ENCODE measurements around the gene RNF182.
"Not testable (repeated sequence)": the region's sequence is repeated elsewhere in the genome, so short reads cannot be mapped to it uniquely, and the experiment has no call there.

RNF182 gene

DNA sequence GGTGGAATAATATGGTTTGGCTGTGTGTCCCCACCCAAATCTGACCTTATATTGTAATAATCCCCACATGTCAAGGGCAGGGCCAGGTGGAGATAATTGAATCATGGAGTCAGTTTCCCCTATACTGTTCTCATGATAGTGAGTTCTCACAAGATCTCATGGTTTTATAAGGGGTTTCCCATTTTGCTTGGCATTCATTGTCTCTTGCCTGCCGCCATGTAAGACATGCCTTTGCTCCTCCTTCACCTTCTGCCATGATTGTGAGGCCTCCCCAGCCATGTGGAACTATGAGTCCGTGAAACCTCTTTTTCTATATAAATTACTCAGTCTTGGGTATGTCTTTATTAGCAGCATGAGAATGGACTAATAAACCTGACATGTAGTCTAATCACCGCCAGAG is 48.7 kb downstream of the RNF182 start:
- H3K9me3 ChIP-seq (ENCODE audit: control insufficient read depth in 1 of 2, low read length in 2 of 2); H3K36me3 ChIP-seq (ENCODE audit: control insufficient read depth in 1 of 2, insufficient read depth in 2 of 2, low read length in 2 of 2); H3K4me3 ChIP-seq (ENCODE audit: low read depth in 1 of 2, low read length in 2 of 2); H3K27ac ChIP-seq (ENCODE audit: low read length); H3K27me3 ChIP-seq (ENCODE audit: low read depth, low read length); H3K4me1 ChIP-seq (ENCODE audit: control insufficient read depth in 1 of 2, insufficient read depth in 2 of 2, low read length in 2 of 2): not testable (repeated sequence)

GRCh38 chr6:13978102-13978640 is 53.4 kb downstream of the RNF182 start:
- Histone ChIP-seq H3K36me3 (ENCODE audit: control insufficient read depth in 1 of 2, insufficient read depth in 2 of 2, low read length in 2 of 2) (no peaks in the 10 kb centered on the region), H3K27me3 (ENCODE audit: low read depth, low read length) (peaks cover 9% of the 10 kb centered on the region), H3K27ac (ENCODE audit: low read length) (no peak overlapping the region), H3K9me3 (ENCODE audit: control insufficient read depth in 1 of 2, low read length in 2 of 2) (no peaks in the 10 kb centered on the region), H3K4me3 (ENCODE audit: low read depth in 1 of 2, low read length in 2 of 2) (no peak overlapping the region), H3K4me1 (ENCODE audit: control insufficient read depth in 1 of 2, insufficient read depth in 2 of 2, low read length in 2 of 2) (no peaks in the 10 kb centered on the region)

GRCh38 chr6:13978787-13979186 is 54.0 kb downstream of the RNF182 start:
- H3K36me3 ChIP-seq (ENCODE audit: control insufficient read depth in 1 of 2, insufficient read depth in 2 of 2, low read length in 2 of 2): no peaks in the 10 kb centered on the region
- H3K27me3 ChIP-seq (ENCODE audit: low read depth, low read length): peaks cover 9% of the 10 kb centered on the region
- no peak overlapping the region for H3K27ac ChIP-seq (ENCODE audit: low read length)
- no peaks in the 10 kb centered on the region for H3K4me1 ChIP-seq (ENCODE audit: control insufficient read depth in 1 of 2, insufficient read depth in 2 of 2, low read length in 2 of 2)
- no peak overlapping the region for H3K4me3 ChIP-seq (ENCODE audit: low read depth in 1 of 2, low read length in 2 of 2)
- no peaks in the 10 kb centered on the region for H3K9me3 ChIP-seq (ENCODE audit: control insufficient read depth in 1 of 2, low read length in 2 of 2)

- no peak overlapping the region for H3K27ac ChIP-seq (ENCODE audit: low read length)
- H3K4me1 ChIP-seq (ENCODE audit: control insufficient read depth in 1 of 2, insufficient read depth in 2 of 2, low read length in 2 of 2): no peaks in the 10 kb centered on the region
- no peak overlapping the region for H3K4me3 ChIP-seq (ENCODE audit: low read depth in 1 of 2, low read length in 2 of 2)
- H3K36me3 ChIP-seq (ENCODE audit: control insufficient read depth in 1 of 2, insufficient read depth in 2 of 2, low read length in 2 of 2): no peaks in the 10 kb centered on the region
- H3K9me3 ChIP-seq (ENCODE audit: control insufficient read depth in 1 of 2, low read length in 2 of 2): no peaks in the 10 kb centered on the region
- peaks cover 9% of the 10 kb centered on the region for H3K27me3 ChIP-seq (ENCODE audit: low read depth, low read length)
These were observed 54.8 kb downstream of the RNF182 start for GRCh38 chr6:13979284-13980171.

DNA sequence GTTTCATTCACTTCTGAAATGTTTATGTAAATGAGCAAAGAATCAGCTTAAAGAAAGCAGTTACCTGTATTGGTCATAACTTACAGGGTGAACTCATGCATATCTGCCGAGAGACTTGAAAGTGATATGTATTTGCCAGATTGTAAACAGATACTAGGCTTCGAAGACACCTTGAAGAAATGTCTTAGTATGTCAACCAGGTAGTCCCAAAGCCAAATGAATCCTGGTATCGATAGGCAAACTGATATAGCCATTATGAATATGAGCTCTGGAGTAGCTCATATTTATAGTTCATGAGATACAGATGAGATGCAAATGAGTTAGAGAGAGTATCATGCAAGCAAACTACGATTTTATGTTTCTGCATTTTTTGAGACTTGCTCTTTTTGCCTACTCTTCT is 55.8 kb downstream of the RNF182 start:
- Histone ChIP-seq H3K27ac (ENCODE audit: low read length) (no peak overlapping the region), H3K27me3 (ENCODE audit: low read depth, low read length) (peaks cover 9% of the 10 kb centered on the region), H3K4me1 (ENCODE audit: control insufficient read depth in 1 of 2, insufficient read depth in 2 of 2, low read length in 2 of 2) (no peaks in the 10 kb centered on the region), H3K9me3 (ENCODE audit: control insufficient read depth in 1 of 2, low read length in 2 of 2) (no peaks in the 10 kb centered on the region), H3K4me3 (ENCODE audit: low read depth in 1 of 2, low read length in 2 of 2) (no peak overlapping the region), H3K36me3 (ENCODE audit: control insufficient read depth in 1 of 2, insufficient read depth in 2 of 2, low read length in 2 of 2) (no peaks in the 10 kb centered on the region)

- H3K4me3 ChIP-seq (ENCODE audit: low read depth in 1 of 2, low read length in 2 of 2): no peak overlapping the region
- no peaks in the 10 kb centered on the region for H3K4me1 ChIP-seq (ENCODE audit: control insufficient read depth in 1 of 2, insufficient read depth in 2 of 2, low read length in 2 of 2)
- no peaks in the 10 kb centered on the region for H3K36me3 ChIP-seq (ENCODE audit: control insufficient read depth in 1 of 2, insufficient read depth in 2 of 2, low read length in 2 of 2)
- no peaks in the 10 kb centered on the region for H3K9me3 ChIP-seq (ENCODE audit: control insufficient read depth in 1 of 2, low read length in 2 of 2)
- no peaks in the 10 kb centered on the region for H3K27me3 ChIP-seq (ENCODE audit: low read depth, low read length)
- no peak overlapping the region for H3K27ac ChIP-seq (ENCODE audit: low read length)
These were observed 61.0 kb downstream of the RNF182 start for GRCh38 chr6:13985663-13986325.

GRCh38 chr6:13986700-13987399 is 62.1 kb downstream of the RNF182 start:
- H3K4me3 ChIP-seq (ENCODE audit: low read depth in 1 of 2, low read length in 2 of 2): no peak overlapping the region
- H3K27me3 ChIP-seq (ENCODE audit: low read depth, low read length): no peaks in the 10 kb centered on the region
- H3K4me1 ChIP-seq (ENCODE audit: control insufficient read depth in 1 of 2, insufficient read depth in 2 of 2, low read length in 2 of 2): no peaks in the 10 kb centered on the region
- no peaks in the 10 kb centered on the region for H3K9me3 ChIP-seq (ENCODE audit: control insufficient read depth in 1 of 2, low read length in 2 of 2)
- H3K27ac ChIP-seq (ENCODE audit: low read length): no peak overlapping the region
- H3K36me3 ChIP-seq (ENCODE audit: control insufficient read depth in 1 of 2, insufficient read depth in 2 of 2, low read length in 2 of 2): no peaks in the 10 kb centered on the region

DNA sequence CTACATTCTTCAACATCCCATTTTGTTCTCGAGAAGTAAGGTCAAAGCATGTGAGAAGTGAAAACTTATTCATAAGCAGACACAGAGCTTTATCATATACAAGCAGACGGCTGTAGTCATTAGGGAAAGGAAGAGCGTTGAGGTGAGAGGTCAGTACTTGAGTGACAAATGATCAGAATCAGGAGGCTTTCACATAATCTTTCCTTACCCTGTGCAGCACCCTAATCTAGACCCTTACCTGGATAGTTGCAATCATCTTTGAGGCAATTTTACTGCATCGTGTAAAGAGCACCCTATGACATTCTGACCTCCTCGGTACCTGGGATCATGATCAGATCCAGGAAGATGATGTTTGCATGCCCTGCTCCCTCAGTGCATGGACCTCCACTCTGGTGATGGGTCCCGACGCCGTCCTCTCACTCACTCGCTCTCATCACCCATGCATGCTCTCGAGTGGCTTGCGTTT is 62.7 kb downstream of the RNF182 start:
- H3K36me3 ChIP-seq (ENCODE audit: control insufficient read depth in 1 of 2, insufficient read depth in 2 of 2, low read length in 2 of 2): no peaks in the 10 kb centered on the region
- no peaks in the 10 kb centered on the region for H3K9me3 ChIP-seq (ENCODE audit: control insufficient read depth in 1 of 2, low read length in 2 of 2)
- H3K27me3 ChIP-seq (ENCODE audit: low read depth, low read length): no peaks in the 10 kb centered on the region

DNA sequence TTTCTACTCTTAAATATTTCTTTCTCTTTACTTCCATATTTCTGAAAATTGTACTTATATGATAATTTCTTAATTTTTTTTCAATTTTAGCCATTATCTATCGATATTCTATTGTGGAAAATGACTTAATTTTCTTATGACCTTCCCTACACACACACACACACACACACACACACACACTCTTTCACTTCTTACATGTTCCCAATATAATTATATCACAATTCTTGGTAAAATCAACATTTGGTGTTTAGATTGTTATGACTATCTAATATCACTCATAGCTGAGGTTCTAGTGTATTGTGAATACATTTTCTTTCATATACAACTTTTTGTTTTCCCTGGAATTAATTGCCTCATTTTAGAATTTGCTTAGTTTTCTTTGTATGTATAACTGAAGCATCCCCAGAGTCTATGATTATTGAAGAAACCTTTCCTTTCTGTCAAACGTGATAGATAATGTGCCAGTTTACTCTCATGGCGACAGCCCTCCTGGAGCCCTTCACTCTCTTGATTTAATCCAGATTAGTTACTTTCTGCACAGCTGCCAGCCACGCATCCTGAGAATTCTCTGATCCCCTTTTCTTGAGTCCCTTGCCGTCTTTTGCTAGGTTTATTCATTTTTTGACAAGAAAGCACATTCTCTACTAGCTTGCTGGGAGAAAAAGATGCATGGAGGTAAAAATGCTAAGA is 63.4 kb downstream of the RNF182 start:
- H3K27me3 ChIP-seq (ENCODE audit: low read depth, low read length): no peaks in the 10 kb centered on the region
- no peaks in the 10 kb centered on the region for H3K4me1 ChIP-seq (ENCODE audit: control insufficient read depth in 1 of 2, insufficient read depth in 2 of 2, low read length in 2 of 2)
- H3K36me3 ChIP-seq (ENCODE audit: control insufficient read depth in 1 of 2, insufficient read depth in 2 of 2, low read length in 2 of 2): no peaks in the 10 kb centered on the region
- H3K4me3 ChIP-seq (ENCODE audit: low read depth in 1 of 2, low read length in 2 of 2): no peak overlapping the region
- H3K9me3 ChIP-seq (ENCODE audit: control insufficient read depth in 1 of 2, low read length in 2 of 2): no peaks in the 10 kb centered on the region
- no peak overlapping the region for H3K27ac ChIP-seq (ENCODE audit: low read length)

More for the DNA sequence above, 62.7 kb downstream of the RNF182 start:
- H3K4me3 ChIP-seq (ENCODE audit: low read depth in 1 of 2, low read length in 2 of 2): no peak overlapping the region
- no peak overlapping the region for H3K27ac ChIP-seq (ENCODE audit: low read length)
- no peaks in the 10 kb centered on the region for H3K4me1 ChIP-seq (ENCODE audit: control insufficient read depth in 1 of 2, insufficient read depth in 2 of 2, low read length in 2 of 2)

GRCh38 chr6:13988908-13989307 is 64.2 kb downstream of the RNF182 start:
- Histone ChIP-seq H3K27ac (ENCODE audit: low read length) (no peak overlapping the region), H3K4me1 (ENCODE audit: control insufficient read depth in 1 of 2, insufficient read depth in 2 of 2, low read length in 2 of 2) (no peaks in the 10 kb centered on the region), H3K4me3 (ENCODE audit: low read depth in 1 of 2, low read length in 2 of 2) (no peak overlapping the region), H3K9me3 (ENCODE audit: control insufficient read depth in 1 of 2, low read length in 2 of 2) (no peaks in the 10 kb centered on the region), H3K27me3 (ENCODE audit: low read depth, low read length) (no peaks in the 10 kb centered on the region), H3K36me3 (ENCODE audit: control insufficient read depth in 1 of 2, insufficient read depth in 2 of 2, low read length in 2 of 2) (no peaks in the 10 kb centered on the region)

Data from muscle layer of duodenum (tissue), 2 donors.